Sciatic nerve (tissue), 1 donor: ENCODE measurements around the gene COA1. TPM values are rescaled to one million over a fixed set of nuclear protein-coding genes. Genes with fewer than 3 reads are reported as not detected.

ENCODE experiments used
- total RNA-seq: library from RNA; stranded (reverse); fragmentation: NEBNext Ultra II Directional; extraction: Animal tissue kit (Norgen Biotek cat#: 25700); gene quantifications from one replicate; pipeline ENCODE4 v1.2.1, GENCODE V29; 2021
- donor health status: DM: no; HTN: no; CAD: no.

Gene COA1
- total RNA-seq, 1 donor from 2014 or later, result 56.8 TPM

Other genes with a start within 250 kb of the COA1 start
- 19.3 TPM for gene STK17A, start 146.4 kb downstream of the COA1 start, total RNA-seq
- 64.4 TPM for gene BLVRA, start 29.2 kb upstream of the COA1 start, total RNA-seq
- 38.0 TPM for gene MRPS24, start 140.0 kb upstream of the COA1 start, total RNA-seq
- gene URGCP, start 177.1 kb upstream of the COA1 start, total RNA-seq, result 42.8 TPM
- 19.2 TPM for gene UBE2D4, start 196.9 kb upstream of the COA1 start, total RNA-seq